RPMI8226 (cell line): ENCODE measurements around the gene SSMEM1.

ENCODE experiments used
- DNase-seq: peaks from one replicate; pipeline ENCODE4 v3.0.0-alpha.2; 2015

The SSMEM1 gene

DNA sequence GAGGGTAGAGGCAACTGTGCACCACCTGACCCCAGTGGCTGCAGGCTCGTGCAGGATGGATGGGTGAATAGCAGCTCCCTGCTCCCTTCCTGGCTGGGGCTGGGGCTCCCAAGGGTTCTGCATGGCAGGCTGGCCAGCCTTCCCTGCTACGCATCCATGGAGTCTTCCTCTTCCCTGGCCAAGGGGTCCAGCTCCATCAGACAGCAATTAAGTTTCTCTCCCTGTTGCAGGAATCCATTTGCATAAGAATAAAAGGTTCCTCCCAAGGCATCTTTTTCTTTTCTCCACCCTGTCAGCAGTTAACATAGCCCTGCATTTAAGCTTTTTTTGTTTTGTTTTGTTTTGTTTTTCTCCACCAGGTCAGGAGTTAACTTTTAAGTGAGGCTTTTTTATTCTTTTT is 49.0 kb downstream of the SSMEM1 start:
- no peak for DNase-seq

GRCh38 chr7:130258494-130259078 is 50.9 kb downstream of the SSMEM1 start:
- DNase-seq, result no peak

- no peak for DNase-seq
Measured at GRCh38 chr7:130262448-130262847, 54.8 kb downstream of the SSMEM1 start.

DNA sequence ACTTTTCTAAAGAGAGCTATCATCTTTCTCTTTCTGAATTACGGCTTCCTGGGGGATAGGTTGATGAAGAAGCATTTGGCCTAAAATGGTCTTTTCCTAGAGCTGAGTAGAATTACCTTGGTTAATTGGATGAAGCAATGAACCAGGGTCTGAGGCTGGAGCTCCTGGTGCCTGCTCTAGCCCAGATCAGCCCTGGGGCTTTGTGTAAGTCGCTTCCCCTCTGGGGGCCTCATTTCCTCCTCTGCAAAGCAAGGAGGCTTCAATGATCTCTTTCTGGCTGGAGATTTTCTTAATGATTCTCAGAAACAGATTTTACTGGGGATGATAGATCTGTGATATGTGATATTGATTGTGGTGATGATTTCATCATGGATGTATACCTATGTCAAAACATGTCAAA is 55.5 kb downstream of the SSMEM1 start:
- DNase-seq, result no peak
